AG04449 (cell line): ENCODE data around the gene SMPD3.

Experiments
- CTCF ChIA-PET: fragments of 350-600 bp; formaldehyde crosslinking; extraction: SDS; loops from one replicate; lab custom pipeline; 2021; ENCODE audit warnings: antibody characterized with exemption; lab: Yijun Ruan, JAX
- POLR2A ChIA-PET: fragments of 400-600, 350-600 bp; formaldehyde crosslinking; extraction: SDS; loops from one replicate; lab custom pipeline; 2020; ENCODE audit warnings: antibody characterized with exemption, inconsistent platforms; lab: Yijun Ruan, JAX
- DNase-seq: peaks from one replicate; pipeline ENCODE4 v3.0.0-alpha.2; 2010; ENCODE audit warnings: low read depth, low spot score
- H3K4me3 ChIP-seq: 2 replicates; pipeline ENCODE4 v1.5.1; 2011; ENCODE audit warnings: low read depth, mild to moderate bottlenecking, control low read depth, low read length
- TF ChIP-seq, protein P1 (sequence below): IDR thresholded peaks from one replicate; pipeline ENCODE4 v1.5.1; 2011; ENCODE audit warnings: mild to moderate bottlenecking, moderate library complexity, low read length, control low read depth, inconsistent platforms; ENCODE audit not compliant: insufficient read depth; ENCODE audit errors: missing control alignments

The SMPD3 gene

DNA sequence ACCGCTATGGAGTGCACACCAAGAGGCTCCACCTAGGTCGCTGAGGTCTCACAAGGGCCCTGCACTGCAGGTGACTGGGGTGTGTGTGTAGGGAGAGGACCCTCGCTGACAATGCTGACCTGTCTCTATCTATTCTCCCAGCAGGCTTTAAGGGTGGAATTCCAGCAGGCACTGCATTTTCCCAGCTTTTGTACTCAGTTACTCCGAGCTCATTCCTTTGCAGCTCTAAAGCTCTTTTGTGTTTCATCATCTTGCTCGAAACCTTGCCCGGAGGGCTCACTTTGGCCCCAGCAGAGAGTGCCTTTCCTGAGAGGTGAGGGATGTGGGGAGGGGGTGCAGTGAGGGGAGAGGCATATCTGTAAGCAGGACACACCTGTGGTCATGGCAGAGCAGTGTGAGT lies 39.3 kb downstream of the SMPD3 start:
- ChIA-PET POLR2A (no interaction called here), CTCF (interaction anchor here (1.0 to 8.0 kb wide), 4 partner anchors 14 to 112 kb away, joined by 4 to 83 read pairs (median 13); no protein-coding TSS in a partner anchor)
- no peak overlapping the region for H3K4me3 ChIP-seq
- no peak for DNase-seq
- TF ChIP-seq, protein P1, sequence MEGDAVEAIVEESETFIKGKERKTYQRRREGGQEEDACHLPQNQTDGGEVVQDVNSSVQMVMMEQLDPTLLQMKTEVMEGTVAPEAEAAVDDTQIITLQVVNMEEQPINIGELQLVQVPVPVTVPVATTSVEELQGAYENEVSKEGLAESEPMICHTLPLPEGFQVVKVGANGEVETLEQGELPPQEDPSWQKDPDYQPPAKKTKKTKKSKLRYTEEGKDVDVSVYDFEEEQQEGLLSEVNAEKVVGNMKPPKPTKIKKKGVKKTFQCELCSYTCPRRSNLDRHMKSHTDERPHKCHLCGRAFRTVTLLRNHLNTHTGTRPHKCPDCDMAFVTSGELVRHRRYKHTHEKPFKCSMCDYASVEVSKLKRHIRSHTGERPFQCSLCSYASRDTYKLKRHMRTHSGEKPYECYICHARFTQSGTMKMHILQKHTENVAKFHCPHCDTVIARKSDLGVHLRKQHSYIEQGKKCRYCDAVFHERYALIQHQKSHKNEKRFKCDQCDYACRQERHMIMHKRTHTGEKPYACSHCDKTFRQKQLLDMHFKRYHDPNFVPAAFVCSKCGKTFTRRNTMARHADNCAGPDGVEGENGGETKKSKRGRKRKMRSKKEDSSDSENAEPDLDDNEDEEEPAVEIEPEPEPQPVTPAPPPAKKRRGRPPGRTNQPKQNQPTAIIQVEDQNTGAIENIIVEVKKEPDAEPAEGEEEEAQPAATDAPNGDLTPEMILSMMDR, result no peak

DNA sequence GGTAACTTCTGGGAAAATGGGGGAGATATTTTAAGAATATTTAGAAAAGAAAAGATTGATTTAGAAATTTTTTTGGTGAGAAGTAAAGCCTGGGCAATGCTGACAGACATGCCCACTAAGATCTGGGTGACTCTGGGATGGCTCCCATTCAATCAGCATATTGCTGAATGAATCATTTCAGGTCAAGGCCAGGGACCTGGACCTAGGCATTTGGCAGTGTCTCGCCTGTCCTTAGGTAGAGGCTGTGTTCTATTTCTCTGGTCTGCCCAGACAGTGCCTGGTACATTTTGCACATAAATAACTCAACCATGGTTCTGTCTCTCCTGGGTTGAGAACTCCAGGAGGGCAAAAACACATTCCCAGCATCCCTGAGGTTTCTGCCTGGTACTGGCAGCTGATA lies 39.9 kb downstream of the SMPD3 start:
- DNase-seq, result no peak
- no peak overlapping the region for H3K4me3 ChIP-seq
- CTCF ChIA-PET, result interaction anchor here (1.0 to 8.0 kb wide), 6 partner anchors 13 to 113 kb away, joined by 3 to 83 read pairs (median 8); partner anchors contain the start of gene SMPD3
- POLR2A ChIA-PET, result no interaction called here
- TF ChIP-seq, protein P1, result no peak

DNA sequence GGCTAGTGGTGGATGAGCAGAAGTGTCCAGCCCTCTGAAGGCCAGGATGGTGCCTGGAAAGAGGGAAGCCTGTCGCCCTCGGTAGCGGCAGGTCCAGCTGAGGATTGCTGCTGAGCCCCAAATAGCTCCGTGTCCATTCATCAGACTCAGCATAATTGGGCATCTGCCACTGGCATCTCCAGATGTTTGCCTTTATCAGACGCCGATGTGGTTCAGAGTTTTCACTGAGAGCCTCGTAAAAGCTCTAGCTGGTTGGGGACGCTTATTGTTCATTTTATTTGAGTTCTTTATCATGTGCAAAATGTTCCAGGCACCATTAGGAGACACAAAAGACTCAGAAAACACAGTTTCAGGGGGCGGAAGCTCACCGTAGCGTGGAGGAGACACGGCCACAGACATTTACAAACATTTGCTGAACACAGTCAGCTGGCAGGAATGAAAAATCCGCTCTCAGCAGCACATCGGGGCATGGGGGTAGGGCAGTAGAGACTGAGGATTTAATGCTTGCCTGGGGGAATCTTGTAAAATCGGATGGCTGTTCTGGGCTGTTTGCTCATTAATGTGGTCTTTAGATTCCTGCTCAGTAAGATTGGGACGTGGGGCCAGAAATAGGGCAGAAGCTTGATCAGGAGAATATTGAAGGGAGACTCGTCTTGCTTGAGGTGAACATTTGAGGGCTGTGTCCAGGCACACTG lies 41.7 kb downstream of the SMPD3 start:
- peak overlapping the region; percentile 36 for H3K4me3 ChIP-seq
- CTCF ChIA-PET, result interaction anchor here (1.1 to 8.0 kb wide), 6 partner anchors 10 to 121 kb away, joined by 4 to 83 read pairs (median 10); no protein-coding TSS in a partner anchor
- POLR2A ChIA-PET, result no interaction called here
- DNase-seq, result peak; percentile 12
- TF ChIP-seq, protein P1, result no peak

DNA sequence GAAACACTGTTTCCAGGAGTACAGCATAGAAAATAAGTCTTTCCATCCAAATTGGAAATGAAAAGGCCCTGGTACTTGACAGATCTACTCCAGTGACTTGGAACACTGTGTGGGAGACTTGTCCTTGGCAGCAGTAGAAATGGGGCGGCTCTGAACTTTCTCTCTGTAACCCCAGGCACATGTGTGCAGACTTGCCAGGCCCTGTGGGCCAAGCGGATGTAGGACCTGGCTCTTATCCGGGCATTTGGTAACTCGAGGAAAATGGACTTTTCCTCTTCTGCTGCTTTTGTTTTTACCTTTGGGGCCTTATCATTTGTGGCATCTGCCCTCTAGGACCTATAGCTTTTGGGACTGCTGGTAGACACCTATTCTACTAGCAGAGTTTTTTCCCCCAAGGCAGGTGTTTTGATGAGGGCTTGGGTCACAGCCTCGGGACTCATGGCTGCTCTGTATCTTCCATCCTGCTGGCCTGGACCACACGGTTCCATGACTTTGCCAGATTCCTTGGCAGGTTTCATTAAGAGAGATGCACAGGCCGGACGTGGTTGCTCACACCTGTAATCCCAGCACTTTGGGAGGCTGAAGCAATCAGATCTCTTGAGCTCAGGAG lies 43.5 kb downstream of the SMPD3 start:
- no peak for DNase-seq
- TF ChIP-seq, protein P1, result no peak
- ChIA-PET POLR2A (no interaction called here), CTCF (interaction anchor here (8.0 kb wide), 1 partner anchor 10 kb away, joined by 83 read pairs; no protein-coding TSS in a partner anchor)
- no peak overlapping the region for H3K4me3 ChIP-seq

DNA sequence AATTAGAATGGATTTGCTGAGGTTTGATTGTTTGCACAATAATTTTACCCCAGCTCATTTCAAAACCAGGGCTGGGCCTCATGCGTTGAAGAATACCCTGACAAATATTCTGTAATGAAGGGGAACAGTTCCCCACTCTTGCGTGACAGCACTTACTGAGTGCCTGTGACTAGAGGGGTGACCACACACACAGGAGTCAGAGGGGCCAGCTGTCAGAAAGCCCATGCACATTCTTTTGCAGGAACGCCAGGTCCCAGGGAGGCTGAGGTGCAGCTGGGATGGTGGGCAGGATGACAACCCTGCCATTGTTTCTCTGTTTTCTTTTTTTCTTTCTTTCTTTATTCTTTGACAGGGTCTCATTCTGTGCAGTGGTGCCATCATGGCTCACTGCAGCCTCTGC lies 44.6 kb downstream of the SMPD3 start:
- H3K4me3 ChIP-seq, result no peak overlapping the region
- TF ChIP-seq, protein P1, result no peak
- ChIA-PET POLR2A (no interaction called here), CTCF (interaction anchor here (12.7 kb wide), 1 partner anchor 106 kb away, joined by 230 read pairs; no protein-coding TSS in a partner anchor)
- DNase-seq, result no peak

DNA sequence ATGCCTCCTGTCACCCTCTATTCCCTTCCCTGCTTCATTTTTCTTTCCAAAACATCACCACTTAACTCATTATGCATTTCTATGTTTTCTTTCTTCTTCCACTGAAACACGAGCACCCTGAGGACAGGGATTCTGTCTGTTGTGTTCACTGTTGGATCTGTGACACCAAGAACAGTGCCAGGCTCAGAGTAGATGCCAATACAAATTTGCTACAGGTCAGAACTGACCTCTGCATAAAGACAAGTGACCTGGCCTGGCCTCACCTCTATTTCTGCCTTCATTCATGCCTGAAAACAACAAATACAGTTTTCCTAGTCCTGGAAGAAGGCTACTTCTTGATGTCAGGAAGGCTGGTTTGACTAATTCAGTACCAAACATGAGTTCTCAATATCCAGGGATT lies 45.1 kb downstream of the SMPD3 start:
- POLR2A ChIA-PET, result no interaction called here

More for the DNA sequence above, 45.1 kb downstream of the SMPD3 start:
- no peak overlapping the region for H3K4me3 ChIP-seq
- TF ChIP-seq, protein P1, result no peak
- no peak for DNase-seq
- CTCF ChIA-PET, result interaction anchor here (12.7 kb wide), 1 partner anchor 106 kb away, joined by 230 read pairs; no protein-coding TSS in a partner anchor
